Islet precursor cell (in vitro differentiated cells): Measurements from ENCODE around the gene HOTAIR.

ENCODE experiments used
- DNase-seq: peaks from one replicate; pipeline ENCODE4 v3.0.0-alpha.2; 2018

Gene HOTAIR

GRCh38 chr12:54010972-54011664 lies 36.4 kb upstream of the HOTAIR start:
- DNase-seq, result no peak

- no peak for DNase-seq
These were observed 35.6 kb upstream of the HOTAIR start for GRCh38 chr12:54010053-54010971.

- no peak for DNase-seq
These were observed 34.7 kb upstream of the HOTAIR start for GRCh38 chr12:54009171-54010052.

DNA sequence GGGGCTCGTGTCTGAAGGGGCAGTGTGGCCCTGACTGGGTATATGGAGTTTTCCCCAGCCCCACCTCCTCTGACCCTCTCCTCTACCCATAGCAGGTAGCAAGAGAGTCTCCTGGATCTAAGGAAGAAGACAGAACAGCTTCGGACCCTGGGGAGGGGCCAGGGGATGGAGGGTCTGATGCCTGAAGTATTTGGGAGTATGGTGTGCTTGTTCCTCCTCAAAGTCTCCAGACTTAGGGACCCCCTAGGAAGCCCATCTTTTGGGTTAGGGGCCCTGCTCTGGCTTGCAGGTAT lies 33.5 kb upstream of the HOTAIR start:
- DNase-seq, result no peak

GRCh38 chr12:54007538-54008259 lies 32.9 kb upstream of the HOTAIR start:
- DNase-seq, result no peak

GRCh38 chr12:54006559-54007220 lies 31.9 kb upstream of the HOTAIR start:
- no peak for DNase-seq

DNA sequence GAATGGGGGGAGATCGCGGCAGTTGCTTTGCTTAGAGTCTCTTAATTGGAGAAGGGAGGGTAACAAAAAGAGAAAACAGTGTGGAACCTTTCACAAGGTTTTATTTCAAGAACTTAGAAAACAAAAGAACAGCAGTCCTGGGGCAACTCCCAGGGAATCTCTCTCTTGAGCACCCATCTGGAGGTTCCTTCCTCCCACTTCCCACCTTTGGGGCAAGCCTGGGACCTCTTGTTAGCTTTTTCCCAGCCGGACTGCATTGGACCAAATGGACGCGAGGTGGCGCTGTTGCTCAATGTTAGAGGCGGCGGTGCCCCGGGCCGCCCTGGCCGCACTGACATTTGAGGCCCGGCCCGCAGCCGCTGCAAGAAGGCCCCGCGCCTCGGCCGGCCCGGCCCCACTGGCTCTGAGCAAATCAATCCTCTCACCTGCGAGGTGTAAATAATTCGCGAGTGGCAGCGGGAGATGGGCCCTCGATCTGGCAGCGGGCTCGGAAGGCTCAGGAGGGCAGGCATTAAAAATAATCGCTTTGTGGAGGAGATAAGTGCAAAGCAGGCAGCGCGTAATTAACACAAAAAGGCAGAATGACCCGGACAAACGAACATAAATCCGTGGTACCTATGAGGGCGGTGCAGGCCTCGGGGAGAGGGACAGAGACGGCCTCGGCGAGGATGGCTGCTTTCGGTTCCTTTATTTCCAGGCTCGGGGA lies 31.3 kb upstream of the HOTAIR start:
- DNase-seq, result peak; percentile 95

GRCh38 chr12:54005531-54005852 lies 30.7 kb upstream of the HOTAIR start:
- no peak for DNase-seq

GRCh38 chr12:54004841-54005530 lies 30.2 kb upstream of the HOTAIR start:
- peak; percentile 87 for DNase-seq

GRCh38 chr12:54004063-54004840 lies 29.5 kb upstream of the HOTAIR start:
- DNase-seq, result no peak

DNA sequence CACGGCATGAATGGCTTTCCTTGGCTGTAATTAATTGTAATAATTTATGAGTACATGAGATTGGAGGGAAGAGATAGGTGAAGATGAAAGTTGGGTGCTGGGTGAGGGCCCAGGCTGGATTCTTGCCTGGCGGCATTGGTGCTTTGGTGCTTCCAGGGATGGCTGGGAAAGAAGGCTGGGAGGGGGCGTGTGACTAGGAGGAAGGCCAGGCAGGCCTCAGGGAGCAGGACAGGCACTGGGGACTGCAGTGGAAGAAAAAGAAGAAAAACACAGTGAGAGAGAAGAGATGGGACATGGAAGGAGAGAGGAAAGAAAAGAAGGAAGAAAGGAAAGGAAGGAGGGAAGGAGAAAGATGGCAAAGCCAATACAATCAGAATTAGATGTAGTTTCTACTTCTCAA lies 28.9 kb upstream of the HOTAIR start:
- no peak for DNase-seq

DNA sequence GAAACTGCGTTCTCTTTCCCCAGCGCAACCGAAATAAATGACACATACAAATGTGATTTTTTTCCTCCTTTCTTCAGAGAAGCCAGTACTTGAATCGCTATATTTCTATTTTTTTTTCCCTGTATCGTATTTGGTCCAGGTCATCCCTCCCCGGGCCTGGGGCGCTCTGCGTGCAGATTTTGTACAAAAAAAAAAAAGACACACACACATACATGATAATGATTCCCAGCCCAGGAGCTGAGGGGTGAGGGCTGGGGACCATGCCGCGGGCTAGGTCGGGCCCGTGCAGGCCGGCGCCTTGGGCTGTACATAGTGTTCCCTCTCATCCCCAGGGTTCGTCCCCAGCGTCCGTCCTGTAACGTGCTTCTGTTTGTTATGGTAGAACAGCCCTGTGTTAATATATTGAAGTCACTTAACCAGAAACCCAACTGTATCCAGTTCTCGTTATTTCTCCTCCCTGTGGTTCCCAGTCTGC lies 28.2 kb upstream of the HOTAIR start:
- no peak for DNase-seq

- no peak for DNase-seq
These were observed 27.6 kb upstream of the HOTAIR start for GRCh38 chr12:54002278-54002914.

GRCh38 chr12:54001283-54002187 lies 26.8 kb upstream of the HOTAIR start:
- DNase-seq, result no peak

DNA sequence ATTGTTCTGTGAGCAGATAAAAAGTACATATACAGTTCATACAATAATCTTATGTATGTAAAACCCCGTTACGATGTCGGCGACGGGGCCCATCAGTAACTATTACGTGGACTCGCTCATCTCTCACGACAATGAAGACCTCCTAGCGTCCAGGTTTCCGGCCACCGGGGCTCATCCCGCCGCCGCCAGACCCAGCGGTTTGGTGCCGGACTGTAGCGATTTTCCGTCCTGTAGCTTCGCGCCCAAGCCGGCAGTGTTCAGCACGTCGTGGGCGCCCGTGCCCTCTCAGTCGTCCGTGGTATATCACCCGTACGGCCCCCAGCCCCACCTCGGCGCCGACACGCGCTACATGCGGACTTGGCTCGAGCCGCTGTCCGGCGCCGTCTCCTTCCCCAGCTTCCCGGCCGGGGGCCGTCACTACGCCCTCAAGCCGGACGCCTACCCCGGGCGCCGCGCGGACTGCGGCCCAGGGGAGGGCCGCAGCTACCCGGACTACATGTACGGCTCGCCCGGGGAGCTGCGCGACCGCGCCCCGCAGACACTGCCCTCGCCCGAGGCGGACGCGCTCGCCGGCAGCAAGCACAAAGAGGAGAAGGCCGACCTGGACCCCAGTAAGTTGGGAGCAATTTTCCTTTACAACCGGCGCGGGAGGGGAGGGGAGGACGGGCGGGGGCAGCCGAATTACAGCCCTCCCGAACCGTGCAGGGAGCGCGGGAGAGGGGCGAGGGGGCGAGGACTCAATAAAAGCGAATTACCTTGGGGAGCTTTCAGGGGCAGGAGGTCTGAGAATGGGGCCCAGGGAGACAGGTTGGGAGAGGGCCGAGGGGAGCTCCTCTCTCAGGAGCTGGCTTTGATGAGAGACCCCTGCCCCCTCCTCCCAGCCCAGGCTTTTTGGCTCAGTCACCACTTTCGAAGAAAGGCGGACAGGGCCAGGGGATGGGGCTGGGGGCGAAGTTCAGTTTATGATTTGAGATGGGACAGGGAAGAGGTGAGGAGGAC lies 25.7 kb upstream of the HOTAIR start, which contains the start of gene HOXC9:
Gene HOXC9 (plus strand): TSS at position 46 of the 999 bp plus-strand sequence. CDS start 28 bp downstream, at position 74.
- DNase-seq, result peak; percentile 78

DNA sequence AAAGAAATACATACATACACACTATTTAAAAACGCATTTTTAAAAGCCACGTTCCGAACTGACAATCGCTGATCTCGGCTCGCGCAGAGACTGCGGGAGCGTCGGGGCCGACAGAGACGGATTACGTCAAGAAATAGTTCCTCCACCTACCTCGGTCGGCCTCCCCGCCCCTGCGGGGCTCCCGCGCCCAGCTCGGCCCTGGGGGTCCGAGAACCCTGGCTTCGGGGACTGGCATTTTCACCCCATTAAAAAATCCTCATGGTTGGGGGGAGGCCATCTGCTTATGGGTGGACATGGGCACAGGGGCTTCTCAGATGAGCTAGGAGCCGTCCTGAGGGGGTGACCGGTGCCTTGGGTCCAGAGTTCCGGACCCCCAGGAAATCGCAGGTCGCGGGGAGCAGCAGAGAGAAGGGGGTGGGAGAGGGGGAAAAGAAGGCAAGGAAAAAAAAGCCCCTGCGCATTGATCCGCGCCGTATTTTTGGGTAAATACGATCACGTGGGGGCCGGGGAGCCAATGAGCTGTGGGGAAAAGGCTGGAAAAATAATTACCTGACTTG lies 24.9 kb upstream of the HOTAIR start:
- peak; percentile 78 for DNase-seq

DNA sequence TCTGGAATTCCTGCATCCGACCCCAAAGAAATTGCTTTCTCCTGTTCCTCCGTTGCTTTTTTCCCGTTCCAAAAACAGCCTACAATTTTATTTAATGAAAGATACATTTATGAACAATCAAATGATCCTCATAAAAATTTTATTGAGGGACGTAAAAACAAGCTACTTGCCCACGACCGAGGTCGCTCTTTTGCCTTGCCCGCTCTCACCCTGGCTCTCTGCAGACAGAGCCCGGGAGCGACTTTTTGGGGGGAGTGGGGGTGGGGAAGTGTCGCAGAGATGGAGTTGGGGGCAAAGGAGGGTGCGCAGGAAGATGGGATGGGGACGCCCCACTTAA lies 24.1 kb upstream of the HOTAIR start:
- DNase-seq, result no peak
